GM19452 (cell line): Measurements from ENCODE around the gene C6orf118.

ENCODE experiments used
- ATAC-seq: cut with Tn5 transposase; IDR thresholded peaks from one replicate; pipeline ENCODE4 v1.9.1; 2021; ENCODE audit not compliant: unreplicated experiment

Gene C6orf118

GRCh38 chr6:165244524-165245247, 64.7 kb downstream of the C6orf118 start:
- no peak for ATAC-seq

- no peak for ATAC-seq
Measured at GRCh38 chr6:165243801-165244200, 65.6 kb downstream of the C6orf118 start.

GRCh38 chr6:165236326-165236725, 73.1 kb downstream of the C6orf118 start:
- ATAC-seq: no peak

- ATAC-seq: no peak
Measured at GRCh38 chr6:165232731-165233488, 76.5 kb downstream of the C6orf118 start.

- no peak for ATAC-seq
Measured at GRCh38 chr6:165231581-165232561, 77.5 kb downstream of the C6orf118 start.

GRCh38 chr6:165231177-165231576, 78.2 kb downstream of the C6orf118 start:
- no peak for ATAC-seq
